ENCODE measurements around the gene LRRC8B.
"Not testable (repeated sequence)": the region's sequence is repeated elsewhere in the genome, so short reads cannot be mapped to it uniquely, and the experiment has no call there.

The LRRC8B gene

GRCh38 chr1:89525169-89525855 lies 683 bp downstream of the LRRC8B start:
- DNase-seq: peak; percentile 47 to 54

- no peak for DNase-seq
These were observed 2.6 kb downstream of the LRRC8B start for GRCh38 chr1:89527256-89527655.

- no peak for DNase-seq
These were observed 3.2 kb downstream of the LRRC8B start for GRCh38 chr1:89527750-89528381.

- no peak for DNase-seq
These were observed 3.8 kb downstream of the LRRC8B start for GRCh38 chr1:89528382-89528780.

GRCh38 chr1:89529196-89529595 lies 4.6 kb downstream of the LRRC8B start:
- DNase-seq: no peak

- no peak for DNase-seq
These were observed 5.9 kb downstream of the LRRC8B start for GRCh38 chr1:89530444-89531089.

- no peak for DNase-seq
These were observed 7.0 kb downstream of the LRRC8B start for GRCh38 chr1:89531480-89532139.

- no peak for DNase-seq
These were observed 7.6 kb downstream of the LRRC8B start for GRCh38 chr1:89532228-89532627.

- DNase-seq: no peak
These were observed 8.2 kb downstream of the LRRC8B start for GRCh38 chr1:89532866-89533265.

GRCh38 chr1:89535537-89535936 lies 10.9 kb downstream of the LRRC8B start:
- no peak for DNase-seq

- DNase-seq: peak in 1 of 2 donors; percentile 38
These were observed 12.1 kb downstream of the LRRC8B start for GRCh38 chr1:89536555-89537341.

- no peak for DNase-seq
These were observed 13.7 kb downstream of the LRRC8B start for GRCh38 chr1:89538361-89538760.

- no peak for DNase-seq
These were observed 14.5 kb downstream of the LRRC8B start for GRCh38 chr1:89539128-89539527.

- peak; percentile 38 to 42 for DNase-seq
These were observed 15.9 kb downstream of the LRRC8B start for GRCh38 chr1:89540406-89540970.

- DNase-seq: no peak
These were observed 17.7 kb downstream of the LRRC8B start for GRCh38 chr1:89542345-89542744.

GRCh38 chr1:89543632-89544031 lies 19.0 kb downstream of the LRRC8B start:
- DNase-seq: not testable (repeated sequence)

- DNase-seq: peak; percentile 27 to 66
These were observed 20.8 kb downstream of the LRRC8B start for GRCh38 chr1:89545264-89546038.

- DNase-seq: no peak
These were observed 21.7 kb downstream of the LRRC8B start for GRCh38 chr1:89546082-89546889.

GRCh38 chr1:89546934-89547562 lies 22.4 kb downstream of the LRRC8B start:
- no peak for DNase-seq

- DNase-seq: peak in 1 of 2 donors; percentile 39
These were observed 23.0 kb downstream of the LRRC8B start for GRCh38 chr1:89547563-89548116.
